Measurements from ENCODE around the gene ARL4D.

Gene ARL4D

GRCh38 chr17:43398724-43399595, at the start of gene ARL4D:
Gene ARL4D (plus strand): TSS chr17:43398993. CDS start chr17:43399733, 740 bp downstream.
- Histone ChIP-seq H3K9me3 (ENCODE audit: low read length) (no peaks in the 10 kb centered on the region), H2AFZ (ENCODE audit: low read depth, low read length) (peak within 1 kb of the TSS; percentile 92), H3K4me1 (ENCODE audit: insufficient read depth, low read length) (peaks cover 5% of the 10 kb centered on the region), H3K36me3 (ENCODE audit: insufficient read depth, low read length) (no peaks in the 10 kb centered on the region), H3K4me3 (ENCODE audit: low read length) (peak within 1 kb of the TSS; percentile 70), H3K27me3 (ENCODE audit: insufficient read depth, low read length) (no peaks in the 10 kb centered on the region)

GRCh38 chr17:43349142-43349541, 49.7 kb upstream of the ARL4D start:
- Histone ChIP-seq H3K27me3 (ENCODE audit: insufficient read depth, low read length) (no peaks in the 10 kb centered on the region), H3K36me3 (ENCODE audit: insufficient read depth, low read length) (no peaks in the 10 kb centered on the region), H3K4me3 (ENCODE audit: low read length) (no peak overlapping the region), H3K9me3 (ENCODE audit: low read length) (peaks cover 15% of the 10 kb centered on the region), H2AFZ (ENCODE audit: low read depth, low read length) (no peak overlapping the region), H3K4me1 (ENCODE audit: insufficient read depth, low read length) (no peaks in the 10 kb centered on the region)

- Histone ChIP-seq H2AFZ (ENCODE audit: low read depth, low read length) (no peak overlapping the region), H3K4me3 (ENCODE audit: low read length) (no peak overlapping the region), H3K36me3 (ENCODE audit: insufficient read depth, low read length) (no peaks in the 10 kb centered on the region), H3K4me1 (ENCODE audit: insufficient read depth, low read length) (no peaks in the 10 kb centered on the region), H3K9me3 (ENCODE audit: low read length) (peaks cover 15% of the 10 kb centered on the region), H3K27me3 (ENCODE audit: insufficient read depth, low read length) (no peaks in the 10 kb centered on the region)
Measured at GRCh38 chr17:43350888-43351361, 47.9 kb upstream of the ARL4D start.

GRCh38 chr17:43351691-43352090, 47.1 kb upstream of the ARL4D start:
- Histone ChIP-seq H3K9me3 (ENCODE audit: low read length) (peaks cover 15% of the 10 kb centered on the region), H3K4me1 (ENCODE audit: insufficient read depth, low read length) (no peaks in the 10 kb centered on the region), H3K4me3 (ENCODE audit: low read length) (no peak overlapping the region), H3K36me3 (ENCODE audit: insufficient read depth, low read length) (no peaks in the 10 kb centered on the region), H3K27me3 (ENCODE audit: insufficient read depth, low read length) (no peaks in the 10 kb centered on the region), H2AFZ (ENCODE audit: low read depth, low read length) (no peak overlapping the region)

- Histone ChIP-seq H3K4me3 (ENCODE audit: low read length) (no peak overlapping the region), H3K4me1 (ENCODE audit: insufficient read depth, low read length) (no peaks in the 10 kb centered on the region), H3K36me3 (ENCODE audit: insufficient read depth, low read length) (no peaks in the 10 kb centered on the region), H2AFZ (ENCODE audit: low read depth, low read length) (no peak overlapping the region), H3K9me3 (ENCODE audit: low read length) (peaks cover 10% of the 10 kb centered on the region), H3K27me3 (ENCODE audit: insufficient read depth, low read length) (no peaks in the 10 kb centered on the region)
Measured at GRCh38 chr17:43352579-43353331, 46.0 kb upstream of the ARL4D start.

- H3K9me3 ChIP-seq (ENCODE audit: low read length): peaks cover 7% of the 10 kb centered on the region
- H3K27me3 ChIP-seq (ENCODE audit: insufficient read depth, low read length): no peaks in the 10 kb centered on the region
- no peak overlapping the region for H2AFZ ChIP-seq (ENCODE audit: low read depth, low read length)
- no peak overlapping the region for H3K4me3 ChIP-seq (ENCODE audit: low read length)
- no peaks in the 10 kb centered on the region for H3K36me3 ChIP-seq (ENCODE audit: insufficient read depth, low read length)
- no peaks in the 10 kb centered on the region for H3K4me1 ChIP-seq (ENCODE audit: insufficient read depth, low read length)
Measured at GRCh38 chr17:43353393-43353792, 45.4 kb upstream of the ARL4D start.

GRCh38 chr17:43354371-43354770, 44.4 kb upstream of the ARL4D start:
- peaks cover 7% of the 10 kb centered on the region for H3K9me3 ChIP-seq (ENCODE audit: low read length)
- H3K4me3 ChIP-seq (ENCODE audit: low read length): no peak overlapping the region
- H3K27me3 ChIP-seq (ENCODE audit: insufficient read depth, low read length): no peaks in the 10 kb centered on the region
- H2AFZ ChIP-seq (ENCODE audit: low read depth, low read length): no peak overlapping the region
- H3K36me3 ChIP-seq (ENCODE audit: insufficient read depth, low read length): no peaks in the 10 kb centered on the region
- no peaks in the 10 kb centered on the region for H3K4me1 ChIP-seq (ENCODE audit: insufficient read depth, low read length)

- no peak overlapping the region for H3K4me3 ChIP-seq (ENCODE audit: low read length)
- no peaks in the 10 kb centered on the region for H3K36me3 ChIP-seq (ENCODE audit: insufficient read depth, low read length)
- peaks cover 4% of the 10 kb centered on the region for H3K4me1 ChIP-seq (ENCODE audit: insufficient read depth, low read length)
- no peaks in the 10 kb centered on the region for H3K27me3 ChIP-seq (ENCODE audit: insufficient read depth, low read length)
- H2AFZ ChIP-seq (ENCODE audit: low read depth, low read length): no peak overlapping the region
- H3K9me3 ChIP-seq (ENCODE audit: low read length): peaks cover 2% of the 10 kb centered on the region
Measured at GRCh38 chr17:43356450-43356849, 42.3 kb upstream of the ARL4D start.

GRCh38 chr17:43356999-43357398, 41.8 kb upstream of the ARL4D start:
- H3K4me3 ChIP-seq (ENCODE audit: low read length): no peak overlapping the region
- H3K9me3 ChIP-seq (ENCODE audit: low read length): peaks cover under 1% of the 10 kb centered on the region
- H3K36me3 ChIP-seq (ENCODE audit: insufficient read depth, low read length): no peaks in the 10 kb centered on the region
- no peak overlapping the region for H2AFZ ChIP-seq (ENCODE audit: low read depth, low read length)
- no peaks in the 10 kb centered on the region for H3K27me3 ChIP-seq (ENCODE audit: insufficient read depth, low read length)
- H3K4me1 ChIP-seq (ENCODE audit: insufficient read depth, low read length): peaks cover 4% of the 10 kb centered on the region

- H2AFZ ChIP-seq (ENCODE audit: low read depth, low read length): no peak overlapping the region
- peaks cover 4% of the 10 kb centered on the region for H3K4me1 ChIP-seq (ENCODE audit: insufficient read depth, low read length)
- no peaks in the 10 kb centered on the region for H3K9me3 ChIP-seq (ENCODE audit: low read length)
- H3K36me3 ChIP-seq (ENCODE audit: insufficient read depth, low read length): no peaks in the 10 kb centered on the region
- H3K4me3 ChIP-seq (ENCODE audit: low read length): peak overlapping the region; percentile 56
- no peaks in the 10 kb centered on the region for H3K27me3 ChIP-seq (ENCODE audit: insufficient read depth, low read length)
Measured at GRCh38 chr17:43359469-43360110, 39.2 kb upstream of the ARL4D start.

GRCh38 chr17:43360376-43360738, 38.4 kb upstream of the ARL4D start:
- H3K4me3 ChIP-seq (ENCODE audit: low read length): peak overlapping the region; percentile 56
- H3K9me3 ChIP-seq (ENCODE audit: low read length): no peaks in the 10 kb centered on the region
- peaks cover 4% of the 10 kb centered on the region for H3K4me1 ChIP-seq (ENCODE audit: insufficient read depth, low read length)
- no peaks in the 10 kb centered on the region for H3K27me3 ChIP-seq (ENCODE audit: insufficient read depth, low read length)
- no peak overlapping the region for H2AFZ ChIP-seq (ENCODE audit: low read depth, low read length)
- H3K36me3 ChIP-seq (ENCODE audit: insufficient read depth, low read length): no peaks in the 10 kb centered on the region

GRCh38 chr17:43360739-43361505, 37.9 kb upstream of the ARL4D start:
- Histone ChIP-seq H3K9me3 (ENCODE audit: low read length) (no peaks in the 10 kb centered on the region), H2AFZ (ENCODE audit: low read depth, low read length) (no peak overlapping the region), H3K4me1 (ENCODE audit: insufficient read depth, low read length) (peaks cover 4% of the 10 kb centered on the region), H3K4me3 (ENCODE audit: low read length) (peak overlapping the region; percentile 56), H3K36me3 (ENCODE audit: insufficient read depth, low read length) (no peaks in the 10 kb centered on the region), H3K27me3 (ENCODE audit: insufficient read depth, low read length) (no peaks in the 10 kb centered on the region)
